ENCODE measurements around the gene MRGPRD.

Gene MRGPRD

DNA sequence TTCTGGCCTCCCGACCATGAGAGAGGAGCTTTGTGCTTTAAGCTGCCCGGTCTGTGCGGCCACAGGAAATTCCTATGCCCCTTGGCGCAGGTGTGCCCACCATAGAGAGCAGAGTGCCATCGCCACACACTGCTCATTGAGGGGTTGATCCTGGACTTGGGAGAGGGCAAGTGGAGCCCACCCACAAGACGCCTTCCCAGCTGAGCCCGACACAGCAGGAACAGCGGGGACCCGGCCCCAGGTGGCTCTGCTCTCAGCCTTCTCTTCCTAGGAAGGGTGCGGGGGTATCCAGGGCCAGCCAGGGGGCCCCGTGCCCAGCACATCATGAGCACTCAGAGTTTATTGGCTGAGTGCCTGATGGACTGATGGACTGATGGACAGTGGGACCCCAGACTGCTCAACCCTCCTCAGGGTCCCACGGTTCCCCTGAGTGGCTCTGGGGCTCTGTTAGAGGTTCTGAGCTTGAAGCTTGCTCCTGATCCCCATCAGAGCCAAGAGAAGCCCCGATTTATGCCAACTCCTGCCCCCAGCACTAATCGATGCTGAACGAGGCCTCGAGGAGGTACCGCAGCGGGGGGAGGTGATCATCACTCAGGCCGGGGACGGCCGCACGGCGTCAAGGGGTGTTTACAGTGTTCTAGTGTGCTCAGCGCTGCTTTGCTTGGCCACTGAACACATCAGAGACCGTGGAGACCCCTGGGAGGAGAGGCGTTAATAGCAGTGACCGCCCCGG is 13.5 kb upstream of the MRGPRD start:
- no peak overlapping the region for H3K4me3 ChIP-seq (ENCODE audit: insufficient read depth, low read depth, low read length)
- no peaks in the 10 kb centered on the region for H3K27me3 ChIP-seq (ENCODE audit: control insufficient read depth, insufficient read depth, low read length, poor library complexity, severe bottlenecking)
- no peak overlapping the region for H3K27ac ChIP-seq (ENCODE audit: insufficient read depth, low read depth, low read length, poor library complexity, severe bottlenecking)
- H3K9me3 ChIP-seq (ENCODE audit: control insufficient read depth, low read length), result no peaks in the 10 kb centered on the region
- no peaks in the 10 kb centered on the region for H3K4me1 ChIP-seq (ENCODE audit: control insufficient read depth, insufficient read depth, low read length)
- H3K36me3 ChIP-seq (ENCODE audit: control insufficient read depth, insufficient read depth, low read length), result no peaks in the 10 kb centered on the region
- 93 to 94% methylated on average over 28 of the region's 28 CpGs for WGBS, 2 experiments

DNA sequence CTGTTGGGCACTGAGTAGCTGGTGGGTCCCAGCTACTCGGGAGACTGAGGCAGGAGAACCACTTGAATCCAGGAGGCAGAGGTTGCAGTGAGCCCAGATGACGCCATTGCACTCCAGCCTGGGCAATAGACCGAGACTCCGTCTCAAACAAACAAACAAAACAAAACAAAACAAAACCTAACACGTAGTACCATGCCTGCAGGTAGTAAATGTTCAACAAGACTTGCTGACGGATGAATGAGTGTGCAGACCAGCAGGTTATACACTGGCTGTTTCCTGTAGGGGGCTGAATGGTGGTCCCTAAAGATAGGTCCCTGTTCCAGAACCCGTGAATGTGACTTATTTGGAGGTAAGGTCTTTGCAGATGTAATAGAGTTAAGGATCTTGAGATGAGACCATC is 12.8 kb upstream of the MRGPRD start:
- H3K9me3 ChIP-seq (ENCODE audit: control insufficient read depth, low read length), result no peaks in the 10 kb centered on the region
- no peaks in the 10 kb centered on the region for H3K27me3 ChIP-seq (ENCODE audit: control insufficient read depth, insufficient read depth, low read length, poor library complexity, severe bottlenecking)
- H3K36me3 ChIP-seq (ENCODE audit: control insufficient read depth, insufficient read depth, low read length), result no peaks in the 10 kb centered on the region
- no peaks in the 10 kb centered on the region for H3K4me1 ChIP-seq (ENCODE audit: control insufficient read depth, insufficient read depth, low read length)
- H3K27ac ChIP-seq (ENCODE audit: insufficient read depth, low read depth, low read length, poor library complexity, severe bottlenecking), result no peak overlapping the region
- no peak overlapping the region for H3K4me3 ChIP-seq (ENCODE audit: insufficient read depth, low read depth, low read length)
- 91 to 93% methylated on average over 7 of the region's 7 CpGs for WGBS, 2 experiments

DNA sequence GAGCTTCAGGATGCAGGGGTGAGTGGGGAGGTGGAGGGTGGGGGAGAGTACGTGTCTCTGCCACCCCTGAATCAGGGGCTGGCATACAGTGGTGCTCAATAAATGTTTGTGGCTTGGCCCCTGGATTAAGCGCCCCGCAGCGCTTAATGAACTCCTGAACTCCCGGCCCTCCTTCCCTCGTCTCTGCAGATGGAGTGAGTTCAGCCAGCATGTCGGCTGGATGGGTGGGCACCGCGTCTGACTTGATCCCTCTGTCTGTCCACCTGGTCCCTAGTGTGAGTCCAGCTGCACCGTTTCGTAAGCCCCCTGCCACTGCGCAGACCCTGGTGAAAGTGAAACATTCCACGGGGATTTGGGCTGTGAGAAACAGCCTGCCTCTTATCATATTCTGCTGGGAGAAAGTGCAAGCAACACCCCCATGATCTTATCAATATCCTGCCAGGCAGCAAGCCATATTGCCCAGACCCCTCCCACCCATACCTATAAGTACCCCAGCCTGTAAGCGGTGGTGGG is 12.0 kb upstream of the MRGPRD start:
- Histone ChIP-seq H3K4me3 (ENCODE audit: insufficient read depth, low read depth, low read length) (no peak overlapping the region), H3K36me3 (ENCODE audit: control insufficient read depth, insufficient read depth, low read length) (no peaks in the 10 kb centered on the region), H3K27me3 (ENCODE audit: control insufficient read depth, insufficient read depth, low read length, poor library complexity, severe bottlenecking) (no peaks in the 10 kb centered on the region), H3K27ac (ENCODE audit: insufficient read depth, low read depth, low read length, poor library complexity, severe bottlenecking) (no peak overlapping the region), H3K4me1 (ENCODE audit: control insufficient read depth, insufficient read depth, low read length) (no peaks in the 10 kb centered on the region), H3K9me3 (ENCODE audit: control insufficient read depth, low read length) (no peaks in the 10 kb centered on the region)
- 88 to 91% methylated on average over 14 of the region's 14 CpGs for WGBS, 2 experiments

DNA sequence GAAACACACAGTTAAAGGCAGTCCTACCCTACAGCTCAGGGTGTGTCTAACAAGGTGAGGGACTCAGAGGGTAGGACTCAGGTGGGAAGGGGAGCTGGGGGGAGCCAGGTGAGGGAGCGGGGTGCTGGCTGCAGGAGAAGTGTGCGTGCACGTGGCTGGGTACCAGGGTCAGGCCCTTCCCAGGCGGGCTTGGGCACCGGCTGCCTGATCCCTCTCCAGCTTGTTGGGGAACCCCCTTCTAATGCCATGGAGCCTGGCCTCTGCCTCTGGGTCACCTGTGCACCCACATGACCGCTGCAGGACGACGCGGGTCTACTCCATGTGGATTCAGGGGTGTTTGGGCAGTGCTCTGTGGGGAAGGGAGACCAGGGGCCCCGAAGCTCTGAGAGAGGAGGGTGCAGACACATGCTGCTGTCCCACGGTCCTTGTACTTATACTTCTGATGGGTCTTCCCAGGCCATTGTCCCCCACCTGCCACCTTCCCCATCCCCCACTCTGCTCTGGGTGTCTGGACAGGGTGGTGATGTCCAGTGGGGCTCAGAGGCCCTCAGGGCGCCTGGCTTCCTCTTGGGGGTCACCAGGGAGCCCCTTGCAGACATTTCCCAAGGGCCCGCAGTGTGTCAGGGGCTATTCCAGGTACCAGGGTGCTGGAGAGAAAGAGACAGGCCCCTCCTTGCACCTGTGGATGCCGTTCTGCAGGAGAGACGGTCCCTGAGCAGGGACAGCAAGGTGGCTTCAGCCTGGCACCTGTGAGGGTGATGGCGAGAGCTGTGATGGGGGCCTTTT is 10.4 kb upstream of the MRGPRD start:
- Histone ChIP-seq H3K9me3 (ENCODE audit: control insufficient read depth, low read length) (no peaks in the 10 kb centered on the region), H3K27ac (ENCODE audit: insufficient read depth, low read depth, low read length, poor library complexity, severe bottlenecking) (no peak overlapping the region), H3K36me3 (ENCODE audit: control insufficient read depth, insufficient read depth, low read length) (no peaks in the 10 kb centered on the region), H3K4me3 (ENCODE audit: insufficient read depth, low read depth, low read length) (no peak overlapping the region), H3K4me1 (ENCODE audit: control insufficient read depth, insufficient read depth, low read length) (no peaks in the 10 kb centered on the region), H3K27me3 (ENCODE audit: control insufficient read depth, insufficient read depth, low read length, poor library complexity, severe bottlenecking) (no peaks in the 10 kb centered on the region)
- WGBS, 2 experiments, result 89 to 92% methylated on average over 16 of the region's 16 CpGs

DNA sequence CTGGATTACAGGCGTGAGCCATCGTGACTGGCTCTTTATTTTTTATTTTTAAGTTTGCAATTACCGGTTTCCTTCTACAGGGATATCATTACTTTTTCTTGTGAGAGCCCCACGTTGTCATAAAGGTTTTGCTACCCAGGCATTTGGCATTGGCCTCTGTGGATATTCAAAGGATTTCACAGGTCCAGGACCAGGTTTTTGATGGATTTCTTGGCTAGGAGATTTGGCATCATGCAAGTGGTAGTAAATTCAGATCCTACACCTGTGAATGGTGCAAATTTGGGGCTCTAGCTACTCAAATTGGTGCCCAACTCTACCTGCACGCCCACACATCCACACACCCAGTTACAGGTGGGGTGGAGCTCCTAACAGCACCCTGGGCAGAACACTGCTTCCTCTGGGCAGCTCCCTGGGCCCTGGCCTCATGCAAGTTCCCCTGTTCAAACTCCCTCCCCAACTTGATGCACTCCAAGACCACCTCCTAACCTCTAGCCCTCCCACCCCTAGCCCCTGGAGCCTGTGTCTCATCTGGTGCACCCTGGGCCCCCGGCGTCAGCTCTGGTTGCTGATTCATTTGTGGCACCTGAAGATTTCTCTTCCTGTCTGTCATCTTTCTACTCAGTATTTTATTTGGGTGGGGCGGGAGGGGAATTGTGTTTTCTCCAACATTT is 9.3 kb upstream of the MRGPRD start:
- Histone ChIP-seq H3K4me3 (ENCODE audit: insufficient read depth, low read depth, low read length) (no peak overlapping the region), H3K9me3 (ENCODE audit: control insufficient read depth, low read length) (no peaks in the 10 kb centered on the region), H3K36me3 (ENCODE audit: control insufficient read depth, insufficient read depth, low read length) (no peaks in the 10 kb centered on the region), H3K27ac (ENCODE audit: insufficient read depth, low read depth, low read length, poor library complexity, severe bottlenecking) (no peak overlapping the region), H3K27me3 (ENCODE audit: control insufficient read depth, insufficient read depth, low read length, poor library complexity, severe bottlenecking) (no peaks in the 10 kb centered on the region), H3K4me1 (ENCODE audit: control insufficient read depth, insufficient read depth, low read length) (no peaks in the 10 kb centered on the region)
- 91% methylated on average over 8 of the region's 8 CpGs for WGBS, 2 experiments

DNA sequence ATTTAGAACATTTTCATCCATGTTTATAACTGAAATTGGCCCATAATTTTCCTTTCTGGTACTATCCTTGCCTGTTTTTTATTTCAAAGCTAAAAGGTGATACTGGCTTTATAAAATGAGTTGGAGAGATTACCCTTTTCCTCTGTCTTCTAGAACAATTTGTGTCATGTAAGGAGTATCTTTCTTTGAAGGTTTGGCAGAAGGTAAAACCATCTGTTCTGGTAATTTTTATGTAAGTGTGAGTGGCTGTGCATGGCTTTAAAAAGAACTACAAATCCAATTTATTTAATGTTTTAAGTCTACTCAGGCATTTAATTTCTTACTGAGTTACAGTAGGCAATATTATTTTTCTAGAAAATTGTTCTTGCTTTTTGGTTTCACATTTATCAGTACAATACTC is 7.7 kb upstream of the MRGPRD start:
- Histone ChIP-seq H3K4me1 (ENCODE audit: control insufficient read depth, insufficient read depth, low read length) (no peaks in the 10 kb centered on the region), H3K27me3 (ENCODE audit: control insufficient read depth, insufficient read depth, low read length, poor library complexity, severe bottlenecking) (no peaks in the 10 kb centered on the region), H3K27ac (ENCODE audit: insufficient read depth, low read depth, low read length, poor library complexity, severe bottlenecking) (no peak overlapping the region), H3K9me3 (ENCODE audit: control insufficient read depth, low read length) (no peaks in the 10 kb centered on the region), H3K36me3 (ENCODE audit: control insufficient read depth, insufficient read depth, low read length) (no peaks in the 10 kb centered on the region), H3K4me3 (ENCODE audit: insufficient read depth, low read depth, low read length) (no peak overlapping the region)

DNA sequence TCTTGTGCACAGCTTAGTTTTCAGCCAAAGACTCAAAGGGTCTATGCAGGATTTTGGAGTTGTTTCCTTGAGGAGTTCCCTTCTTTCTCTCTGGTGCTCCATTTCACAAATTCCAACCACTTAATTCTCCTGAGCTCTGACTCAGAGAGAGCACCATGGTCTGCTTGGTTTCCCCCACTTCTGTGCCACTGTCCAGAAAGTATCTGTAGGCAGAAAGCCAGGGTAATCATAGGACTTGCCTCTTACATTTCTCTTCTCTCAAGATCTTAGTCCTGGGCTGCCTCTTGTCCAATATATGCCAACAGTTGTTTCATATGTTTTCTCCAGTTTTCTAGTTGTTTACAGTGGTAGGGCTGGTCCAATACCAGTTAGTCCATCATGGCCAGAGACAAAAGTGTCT is 6.4 kb upstream of the MRGPRD start:
- no peak overlapping the region for H3K4me3 ChIP-seq (ENCODE audit: insufficient read depth, low read depth, low read length)
- H3K36me3 ChIP-seq (ENCODE audit: control insufficient read depth, insufficient read depth, low read length), result no peaks in the 10 kb centered on the region
- H3K4me1 ChIP-seq (ENCODE audit: control insufficient read depth, insufficient read depth, low read length), result no peaks in the 10 kb centered on the region
- no peak overlapping the region for H3K27ac ChIP-seq (ENCODE audit: insufficient read depth, low read depth, low read length, poor library complexity, severe bottlenecking)
- no peaks in the 10 kb centered on the region for H3K9me3 ChIP-seq (ENCODE audit: control insufficient read depth, low read length)
- H3K27me3 ChIP-seq (ENCODE audit: control insufficient read depth, insufficient read depth, low read length, poor library complexity, severe bottlenecking), result no peaks in the 10 kb centered on the region

DNA sequence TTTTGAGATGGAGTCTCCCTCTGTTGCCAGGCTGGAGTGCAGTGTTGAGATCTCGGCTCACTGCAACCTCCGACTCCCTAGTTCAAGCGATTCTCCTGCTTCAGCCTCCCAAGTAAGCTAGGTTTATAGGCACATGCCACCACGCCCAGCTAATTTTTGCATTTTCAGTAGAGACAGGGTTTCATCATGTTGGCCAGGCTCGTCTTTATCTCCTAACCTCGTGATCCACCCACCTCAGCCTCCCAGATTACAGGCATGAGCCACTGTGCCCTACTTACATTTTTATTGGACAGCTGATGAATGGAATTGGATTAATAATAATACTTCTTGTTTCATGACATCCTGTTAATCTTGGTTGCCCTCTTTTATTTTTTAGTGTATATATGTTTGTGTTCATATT is 3.0 kb upstream of the MRGPRD start:
- Histone ChIP-seq H3K27me3 (ENCODE audit: control insufficient read depth, insufficient read depth, low read length, poor library complexity, severe bottlenecking) (no peaks in the 10 kb centered on the region), H3K4me1 (ENCODE audit: control insufficient read depth, insufficient read depth, low read length) (no peaks in the 10 kb centered on the region), H3K36me3 (ENCODE audit: control insufficient read depth, insufficient read depth, low read length) (no peaks in the 10 kb centered on the region), H3K9me3 (ENCODE audit: control insufficient read depth, low read length) (no peaks in the 10 kb centered on the region), H3K4me3 (ENCODE audit: insufficient read depth, low read depth, low read length) (no peak overlapping the region), H3K27ac (ENCODE audit: insufficient read depth, low read depth, low read length, poor library complexity, severe bottlenecking) (no peak overlapping the region)
- 89 to 90% methylated on average over 6 of the region's 6 CpGs for WGBS, 2 experiments

DNA sequence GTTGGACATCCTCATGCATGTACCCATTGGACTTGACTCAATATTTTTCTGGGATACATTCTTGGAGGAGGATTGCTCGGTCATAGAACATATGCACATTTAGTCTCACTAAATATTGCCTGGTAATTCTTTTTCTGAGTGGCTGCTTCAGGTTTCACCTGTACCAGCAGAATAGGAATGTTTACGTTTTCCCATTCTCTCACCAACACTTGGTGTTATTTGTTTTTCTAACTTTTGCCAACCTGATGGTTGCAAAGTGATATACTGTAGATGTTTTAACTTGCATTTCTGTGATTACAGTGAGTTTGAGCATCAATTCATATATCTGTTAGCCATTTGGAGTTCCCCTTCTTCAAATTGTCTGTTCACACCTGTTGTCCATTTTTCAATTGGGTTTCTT is 1.3 kb upstream of the MRGPRD start:
- Histone ChIP-seq H3K4me1 (ENCODE audit: control insufficient read depth, insufficient read depth, low read length) (no peaks in the 10 kb centered on the region), H3K27me3 (ENCODE audit: control insufficient read depth, insufficient read depth, low read length, poor library complexity, severe bottlenecking) (no peaks in the 10 kb centered on the region), H3K4me3 (ENCODE audit: insufficient read depth, low read depth, low read length) (no peak overlapping the region), H3K27ac (ENCODE audit: insufficient read depth, low read depth, low read length, poor library complexity, severe bottlenecking) (no peak overlapping the region), H3K36me3 (ENCODE audit: control insufficient read depth, insufficient read depth, low read length) (no peaks in the 10 kb centered on the region), H3K9me3 (ENCODE audit: control insufficient read depth, low read length) (no peaks in the 10 kb centered on the region)
- 93 to 94% methylated on average over 2 of the region's 2 CpGs for WGBS, 2 experiments
